Measurements from ENCODE around the gene CSNK2A1.

CSNK2A1 gene

DNA sequence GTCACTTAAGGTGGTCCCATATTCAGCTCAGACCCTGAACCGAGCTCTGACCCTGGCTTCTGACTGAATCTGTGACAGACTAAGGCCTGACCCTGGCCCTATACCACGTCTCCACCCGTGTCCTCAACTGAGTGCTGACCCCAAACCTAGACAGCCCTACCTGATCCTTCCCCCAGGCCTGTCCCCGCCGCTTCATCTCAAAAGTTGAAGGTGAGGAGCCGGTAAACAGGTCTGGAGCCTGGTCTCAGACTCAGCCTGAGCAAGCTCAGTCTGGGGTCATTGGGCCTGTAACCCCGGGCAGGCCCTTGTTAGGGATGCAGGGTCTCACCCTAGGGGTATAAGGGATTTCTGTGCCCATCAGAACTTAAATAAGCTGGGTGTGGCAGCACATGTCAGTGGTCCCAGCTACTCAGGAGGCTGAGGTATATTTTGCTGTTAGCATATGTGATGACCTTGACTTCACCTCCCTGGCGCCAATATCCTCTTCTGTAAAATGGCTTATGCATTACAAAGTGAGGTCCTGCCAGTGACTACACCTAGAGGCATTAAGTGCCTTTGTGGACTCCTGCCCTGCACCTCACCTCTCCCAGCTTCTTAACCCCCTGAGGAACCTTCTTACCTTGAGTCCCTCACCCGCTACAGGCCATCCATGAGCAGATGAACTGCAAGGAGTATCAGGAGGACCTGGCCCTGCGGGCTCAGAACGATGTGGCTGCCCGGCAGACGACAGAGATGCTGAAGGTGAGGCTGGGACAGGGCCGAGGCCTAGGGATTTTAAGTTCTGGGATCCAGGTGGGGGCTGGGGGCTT is 115.5 kb downstream of the CSNK2A1 start:
- no peak for DNase-seq

DNA sequence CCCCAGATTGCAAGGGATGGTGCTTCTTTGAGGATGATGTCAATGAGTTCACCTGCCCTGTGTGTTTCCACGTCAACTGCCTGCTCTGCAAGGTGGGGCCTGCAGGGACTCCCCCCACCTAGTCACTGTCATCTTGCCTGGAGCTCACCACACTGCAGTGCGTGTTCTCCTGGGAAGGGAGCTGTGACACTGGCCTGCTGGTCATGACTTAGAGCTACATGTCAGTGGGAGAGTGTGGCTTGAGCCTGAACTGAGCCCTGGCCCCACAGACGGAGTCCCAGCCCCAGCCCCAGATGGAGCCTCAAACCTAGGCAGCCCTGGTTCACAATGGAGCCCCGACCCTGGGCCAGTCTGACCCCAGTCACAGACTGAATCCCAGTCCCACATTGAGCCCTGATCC is 116.2 kb downstream of the CSNK2A1 start:
- DNase-seq: no peak

DNA sequence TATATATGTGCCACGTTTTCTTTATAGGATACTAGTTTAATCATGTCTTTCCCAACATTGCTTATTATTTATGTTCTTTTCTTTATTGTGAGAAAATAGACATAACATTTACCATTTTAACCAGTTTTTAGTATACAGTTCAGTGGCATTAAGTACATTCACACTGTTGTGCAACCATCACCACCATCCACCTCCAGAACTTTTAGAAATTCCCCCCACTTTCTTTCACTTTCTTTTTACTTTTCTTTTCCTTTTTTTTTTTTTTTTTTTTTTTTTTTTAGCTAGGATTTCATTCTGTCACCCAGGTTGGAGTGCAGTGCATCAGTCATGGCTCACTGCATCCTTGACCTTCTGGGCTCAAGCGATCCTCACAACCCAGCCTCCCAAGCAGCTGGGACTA is 117.0 kb downstream of the CSNK2A1 start:
- no peak for DNase-seq

Data from NCI-H1436 treated with DMSO at 0.1 percent for 48 hours (cell line).